Sigmoid colon (tissue), 4 donors: ENCODE measurements around the gene RASAL1.

Experiments used
- EP300 ChIP-seq, 4 donors: sonication (generic); formaldehyde crosslinking; IDR thresholded peaks; one replicate each; pipeline ENCODE4 v1.6.1; 2017; ENCODE audit warnings: antibody characterized with exemption in 4 of 4
- POLR2A ChIP-seq, 2 donors: fragments of 450-650 bp; IDR thresholded peaks; one replicate each; pipeline ENCODE4 v1.6.1; 2016; ENCODE audit warnings: antibody characterized with exemption in 2 of 2, mild to moderate bottlenecking in 2 of 2, moderate library complexity in 2 of 2
- POLR2AphosphoS5 ChIP-seq, 4 donors: sonication (generic); formaldehyde crosslinking; IDR thresholded peaks; one replicate each; pipeline ENCODE4 v1.6.1; 2017; ENCODE audit warnings: antibody characterized with exemption in 4 of 4
- TF ChIP-seq, protein P1 (sequence below), 4 experiments: fragments of 450-650 bp in 3 of 4; fragments of 200-600 bp in 1 of 4; IDR thresholded peaks; one replicate each; pipeline ENCODE4 v1.5.1; 2016 to 2019; ENCODE audit warnings: antibody characterized with exemption in 4 of 4, mild to moderate bottlenecking in 3 of 4, moderate library complexity in 2 of 4

GRCh38 chr12:113172185-113172584 is 36.6 kb upstream of the RASAL1 start:
- TF ChIP-seq, protein P1, sequence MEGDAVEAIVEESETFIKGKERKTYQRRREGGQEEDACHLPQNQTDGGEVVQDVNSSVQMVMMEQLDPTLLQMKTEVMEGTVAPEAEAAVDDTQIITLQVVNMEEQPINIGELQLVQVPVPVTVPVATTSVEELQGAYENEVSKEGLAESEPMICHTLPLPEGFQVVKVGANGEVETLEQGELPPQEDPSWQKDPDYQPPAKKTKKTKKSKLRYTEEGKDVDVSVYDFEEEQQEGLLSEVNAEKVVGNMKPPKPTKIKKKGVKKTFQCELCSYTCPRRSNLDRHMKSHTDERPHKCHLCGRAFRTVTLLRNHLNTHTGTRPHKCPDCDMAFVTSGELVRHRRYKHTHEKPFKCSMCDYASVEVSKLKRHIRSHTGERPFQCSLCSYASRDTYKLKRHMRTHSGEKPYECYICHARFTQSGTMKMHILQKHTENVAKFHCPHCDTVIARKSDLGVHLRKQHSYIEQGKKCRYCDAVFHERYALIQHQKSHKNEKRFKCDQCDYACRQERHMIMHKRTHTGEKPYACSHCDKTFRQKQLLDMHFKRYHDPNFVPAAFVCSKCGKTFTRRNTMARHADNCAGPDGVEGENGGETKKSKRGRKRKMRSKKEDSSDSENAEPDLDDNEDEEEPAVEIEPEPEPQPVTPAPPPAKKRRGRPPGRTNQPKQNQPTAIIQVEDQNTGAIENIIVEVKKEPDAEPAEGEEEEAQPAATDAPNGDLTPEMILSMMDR (IDR thresholded peaks at IDR 0.05): no peak
- TF ChIP-seq EP300 (IDR thresholded peaks at IDR 0.05) (no peak), POLR2AphosphoS5 (IDR thresholded peaks at IDR 0.05) (no peak), POLR2A (IDR thresholded peaks at IDR 0.05) (no peak)
